Measurements from ENCODE around the gene TANGO6.

GRCh38 chr16:69012906-69013305, 169.6 kb downstream of the TANGO6 start:
- TF ChIP-seq CTCF (IDR thresholded peaks at IDR 0.05; ENCODE audit: borderline replicate concordance, extremely low read depth, low read length, poor library complexity, severe bottlenecking) (no peak), EZH2 (IDR thresholded peaks at IDR 0.05; ENCODE audit: borderline replicate concordance, low read depth, low read length, severe bottlenecking) (no peak)

Measured in DND-41 (cell line).